CD4-positive, alpha-beta T cell treated with Interleukin-17A for 1 hour (primary cell): ENCODE data around the gene GTF2A2.

ENCODE experiments used
- DNase-seq: peaks from one replicate; pipeline ENCODE4 v3.0.0-alpha.2; 2020

GTF2A2 gene

DNA sequence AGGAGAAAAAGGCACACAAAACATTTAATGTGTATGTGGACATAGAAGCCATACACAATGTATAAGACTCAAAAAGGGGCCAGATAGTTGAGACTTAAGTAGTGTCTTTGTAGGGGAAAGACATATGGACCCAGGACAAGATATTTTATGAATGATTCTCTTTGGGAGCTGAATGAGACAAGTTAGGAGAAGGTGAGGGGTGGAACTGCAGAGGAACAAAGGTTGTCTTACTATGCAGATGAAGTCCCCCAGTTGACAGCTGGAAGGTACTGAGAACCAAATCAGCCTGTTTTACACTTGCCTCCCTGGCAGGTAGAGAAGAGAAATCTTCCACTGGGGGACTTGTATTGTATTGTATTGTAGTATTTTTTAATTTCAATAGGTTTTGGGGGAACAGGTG lies 60.7 kb downstream of the GTF2A2 start:
- no peak for DNase-seq

GRCh38 chr15:59595434-59595915 lies 61.8 kb downstream of the GTF2A2 start:
- no peak for DNase-seq

GRCh38 chr15:59594991-59595390 lies 62.3 kb downstream of the GTF2A2 start:
- DNase-seq: no peak

GRCh38 chr15:59594493-59594942 lies 62.8 kb downstream of the GTF2A2 start:
- DNase-seq: no peak

DNA sequence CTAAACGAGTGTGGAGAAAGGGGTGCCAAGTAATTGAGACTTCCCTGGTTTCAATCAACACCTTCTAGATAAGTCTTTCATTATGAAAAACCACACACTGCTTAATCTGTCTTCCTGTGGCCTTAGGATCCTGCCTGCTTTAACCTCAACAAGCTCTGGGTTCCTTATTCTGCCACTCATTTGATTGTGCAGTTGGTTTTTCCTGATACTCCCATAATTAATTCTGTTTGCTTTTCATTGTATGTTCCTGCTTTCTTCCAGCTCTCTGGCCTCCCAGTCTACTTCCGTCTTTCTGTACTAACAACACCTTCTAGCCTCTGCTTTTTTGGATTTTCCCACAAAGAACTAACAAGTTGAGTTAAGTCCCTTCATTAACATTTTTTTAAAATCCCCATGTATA lies 66.0 kb downstream of the GTF2A2 start:
- no peak for DNase-seq

DNA sequence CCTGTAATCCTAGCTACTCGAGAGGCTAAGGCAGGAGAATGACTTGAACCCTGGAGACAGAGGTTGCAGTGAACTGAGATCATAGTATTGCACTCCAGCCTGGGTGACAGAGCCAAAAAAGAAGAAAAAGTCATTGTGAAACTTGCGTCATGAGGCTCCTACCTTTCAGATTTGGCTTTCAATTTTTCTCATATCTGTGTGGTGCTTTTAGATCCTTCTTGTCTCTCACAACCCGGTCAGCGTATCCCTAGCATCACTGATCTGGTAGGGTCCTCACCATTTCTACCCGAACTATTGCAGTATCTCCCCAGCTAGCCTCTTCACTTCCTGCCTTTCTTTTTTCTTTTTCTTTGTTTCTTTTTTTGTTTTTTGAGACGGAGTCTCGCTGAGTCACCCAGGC lies 67.3 kb downstream of the GTF2A2 start:
- DNase-seq: no peak
